Esophagus squamous epithelium (tissue), 5 donors: Measurements from ENCODE around the gene GHSR. TPM values are rescaled to one million over a fixed set of nuclear protein-coding genes. Genes with fewer than 3 reads are reported as not detected.

Experiments
- DNase-seq: peaks from one replicate; lab custom pipeline; 2025; lab: John Stamatoyannopoulos, UW
- H3K27ac ChIP-seq, 4 donors: fragments of 200-600 bp; sonication (generic); one replicate each; pipeline ENCODE4 v1.5.1; 2016 to 2019; ENCODE audit warnings: mild to moderate bottlenecking in 1 of 4
- H3K27me3 ChIP-seq, 4 donors: fragments of 200-600 bp; sonication (generic); 1 replicate in 3 of 4; 2 replicates in 1 of 4; pipeline versions ENCODE4 v1.5.1 to v1.6.0; 2017 to 2021; ENCODE audit warnings: antibody characterized with exemption in 1 of 4
- H3K36me3 ChIP-seq, 3 donors: fragments of 200-600 bp; sonication (generic); one replicate each; pipeline ENCODE4 v1.5.1; 2016 to 2019
- H3K4me1 ChIP-seq, 3 donors: fragments of 200-600 bp; sonication (generic); one replicate each; pipeline ENCODE4 v1.5.1; 2017 to 2019
- H3K4me3 ChIP-seq, 4 donors: fragments of 200-600 bp; sonication (generic); 1 replicate in 3 of 4; 2 replicates in 1 of 4; pipeline ENCODE4 v1.5.1; 2016 to 2019; ENCODE audit warnings: mild to moderate bottlenecking in 2 of 4, moderate library complexity in 1 of 4
- H3K9me3 ChIP-seq, 3 donors: fragments of 200-600 bp; sonication (generic); one replicate each; pipeline ENCODE4 v1.5.1; 2016 to 2019
- POLR2A ChIP-seq, 4 donors: fragments of 450-650 bp; IDR thresholded peaks; one replicate each; pipeline ENCODE4 v1.6.1; 2017; ENCODE audit warnings: antibody characterized with exemption in 4 of 4, mild to moderate bottlenecking in 4 of 4, moderate library complexity in 3 of 4
- WGBS, 2 donors: methylation state at CpG; one replicate each; pipeline ENCODE4 v1.1.5; 2018; 5-methylcytosine and 5-hydroxymethylcytosine counted together
- intact Hi-C: fragments of 100-400 bp; cut with DNase I; formaldehyde crosslinking; loops from one replicate; pipeline ENCODE4 v1.15.0; 2022
- total RNA-seq, 4 donors: library from RNA; depleted of rRNA; stranded (reverse); fragments of >200 nt; gene quantifications; one replicate each; pipeline ENCODE4 v1.1.0, GENCODE V29; 2016
- TF ChIP-seq, protein P1 (sequence below), 6 experiments: fragments of 450-650 bp in 4 of 6; fragments of 200-600 bp in 2 of 6; sonication (generic) in 2 of 6; IDR thresholded peaks; one replicate each; pipeline ENCODE4 v1.5.1; 2016 to 2019; ENCODE audit warnings: antibody characterized with exemption in 6 of 6, mild to moderate bottlenecking in 4 of 6, moderate library complexity in 4 of 6
- donor health status: DM: yes; HTN: yes; CAD: no.

The GHSR gene
- total RNA-seq, 4 donors from 2014 or later, result not detected

DNA sequence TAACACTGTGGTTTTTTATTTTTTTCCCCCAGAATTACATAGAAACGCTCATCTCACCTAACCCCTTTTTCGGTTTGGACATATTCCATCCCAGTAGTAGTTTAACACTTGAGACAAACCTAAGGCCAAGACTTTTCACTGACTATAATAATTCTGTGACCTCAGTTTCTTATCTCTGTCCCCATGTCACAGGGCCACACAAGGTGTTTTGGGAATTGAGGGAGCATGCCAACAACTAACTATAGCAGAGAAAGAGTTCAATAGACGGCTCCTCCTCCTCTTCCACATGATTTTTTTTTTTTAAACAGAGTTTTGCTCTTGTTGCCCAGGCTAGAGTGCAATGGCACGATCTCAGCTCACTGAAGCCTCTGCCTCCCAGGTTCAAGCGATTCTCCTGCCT, 27.4 kb upstream of the GHSR start:
- 94 to 96% methylated on average over 5 of the region's 5 CpGs for WGBS, 2 donors
- intact Hi-C loops, result no loop called here
- Histone ChIP-seq H3K4me3 (no peak overlapping the region), H3K4me1 (peaks cover 0 to 15% (median 0%) of the 10 kb centered on the region in 3 donors), H3K27me3 (no peaks in the 10 kb centered on the region), H3K36me3 (no peaks in the 10 kb centered on the region), H3K27ac (no peak overlapping the region), H3K9me3 (no peaks in the 10 kb centered on the region)
- no peak for TF ChIP-seq POLR2A (IDR thresholded peaks at IDR 0.05)
- TF ChIP-seq, protein P1, sequence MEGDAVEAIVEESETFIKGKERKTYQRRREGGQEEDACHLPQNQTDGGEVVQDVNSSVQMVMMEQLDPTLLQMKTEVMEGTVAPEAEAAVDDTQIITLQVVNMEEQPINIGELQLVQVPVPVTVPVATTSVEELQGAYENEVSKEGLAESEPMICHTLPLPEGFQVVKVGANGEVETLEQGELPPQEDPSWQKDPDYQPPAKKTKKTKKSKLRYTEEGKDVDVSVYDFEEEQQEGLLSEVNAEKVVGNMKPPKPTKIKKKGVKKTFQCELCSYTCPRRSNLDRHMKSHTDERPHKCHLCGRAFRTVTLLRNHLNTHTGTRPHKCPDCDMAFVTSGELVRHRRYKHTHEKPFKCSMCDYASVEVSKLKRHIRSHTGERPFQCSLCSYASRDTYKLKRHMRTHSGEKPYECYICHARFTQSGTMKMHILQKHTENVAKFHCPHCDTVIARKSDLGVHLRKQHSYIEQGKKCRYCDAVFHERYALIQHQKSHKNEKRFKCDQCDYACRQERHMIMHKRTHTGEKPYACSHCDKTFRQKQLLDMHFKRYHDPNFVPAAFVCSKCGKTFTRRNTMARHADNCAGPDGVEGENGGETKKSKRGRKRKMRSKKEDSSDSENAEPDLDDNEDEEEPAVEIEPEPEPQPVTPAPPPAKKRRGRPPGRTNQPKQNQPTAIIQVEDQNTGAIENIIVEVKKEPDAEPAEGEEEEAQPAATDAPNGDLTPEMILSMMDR (IDR thresholded peaks at IDR 0.05), result no peak
- DNase-seq, result no peak

DNA sequence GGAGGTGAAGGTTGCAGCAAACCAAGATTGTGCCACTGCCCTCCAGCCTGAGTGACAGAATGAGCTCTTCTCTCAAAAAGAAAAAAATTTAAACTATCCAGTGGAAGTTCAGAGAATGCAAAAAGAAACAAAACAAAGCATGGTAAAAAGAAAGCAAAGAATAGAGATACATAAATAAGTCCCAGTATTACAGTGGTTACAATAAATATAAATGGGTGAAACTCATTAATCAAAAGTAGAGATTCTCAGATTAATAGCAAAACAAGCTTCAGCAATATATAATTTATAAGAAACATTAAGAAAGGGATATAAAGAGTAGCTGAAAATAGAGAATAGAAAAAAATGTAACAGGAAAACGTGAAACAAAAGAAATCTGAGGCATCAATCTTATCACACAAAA, 23.6 kb upstream of the GHSR start:
- no peaks in the 10 kb centered on the region for H3K36me3 ChIP-seq
- WGBS, 2 donors, result 45 to 47% methylated on average over 1 of the region's 1 CpG
- no peak overlapping the region for H3K4me3 ChIP-seq
- intact Hi-C loops, result no loop called here
- TF ChIP-seq POLR2A (IDR thresholded peaks at IDR 0.05), result no peak
- peaks cover 0 to 28% (median 0%) of the 10 kb centered on the region in 3 donors for H3K4me1 ChIP-seq
- H3K27ac ChIP-seq, result no peak overlapping the region
- H3K27me3 ChIP-seq, result no peaks in the 10 kb centered on the region
- no peaks in the 10 kb centered on the region for H3K9me3 ChIP-seq
- no peak for DNase-seq

DNA sequence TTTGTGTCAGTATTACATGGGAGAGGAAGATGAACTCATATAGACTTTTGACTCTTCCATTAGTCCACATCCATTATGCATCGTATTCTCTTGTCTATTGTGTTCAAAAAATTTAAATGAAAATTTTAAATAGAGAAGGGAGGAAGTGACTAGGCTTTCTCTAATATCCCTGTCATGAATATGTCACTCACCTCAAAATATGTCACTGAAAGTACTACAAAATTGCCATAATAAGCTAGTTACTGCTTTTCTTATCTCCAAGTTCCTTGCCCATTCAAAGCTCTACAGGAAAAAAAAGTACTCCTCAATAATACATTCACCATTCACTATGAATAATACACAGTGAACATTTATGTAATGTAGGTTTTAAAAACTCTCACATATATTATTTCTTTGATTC, 22.3 kb upstream of the GHSR start:
- intact Hi-C loops, result no loop called here
- H3K4me3 ChIP-seq, result no peak overlapping the region
- no peak overlapping the region for H3K27ac ChIP-seq
- DNase-seq, result no peak
- no peak for TF ChIP-seq POLR2A (IDR thresholded peaks at IDR 0.05)
- TF ChIP-seq, protein P1 (IDR thresholded peaks at IDR 0.05), result no peak
- 68 to 73% methylated on average over 1 of the region's 1 CpG for WGBS, 2 donors
- H3K36me3 ChIP-seq, result no peaks in the 10 kb centered on the region
- H3K4me1 ChIP-seq, result peaks cover 0 to 24% (median 0%) of the 10 kb centered on the region in 3 donors
- H3K27me3 ChIP-seq, result no peaks in the 10 kb centered on the region
- H3K9me3 ChIP-seq, result no peaks in the 10 kb centered on the region

DNA sequence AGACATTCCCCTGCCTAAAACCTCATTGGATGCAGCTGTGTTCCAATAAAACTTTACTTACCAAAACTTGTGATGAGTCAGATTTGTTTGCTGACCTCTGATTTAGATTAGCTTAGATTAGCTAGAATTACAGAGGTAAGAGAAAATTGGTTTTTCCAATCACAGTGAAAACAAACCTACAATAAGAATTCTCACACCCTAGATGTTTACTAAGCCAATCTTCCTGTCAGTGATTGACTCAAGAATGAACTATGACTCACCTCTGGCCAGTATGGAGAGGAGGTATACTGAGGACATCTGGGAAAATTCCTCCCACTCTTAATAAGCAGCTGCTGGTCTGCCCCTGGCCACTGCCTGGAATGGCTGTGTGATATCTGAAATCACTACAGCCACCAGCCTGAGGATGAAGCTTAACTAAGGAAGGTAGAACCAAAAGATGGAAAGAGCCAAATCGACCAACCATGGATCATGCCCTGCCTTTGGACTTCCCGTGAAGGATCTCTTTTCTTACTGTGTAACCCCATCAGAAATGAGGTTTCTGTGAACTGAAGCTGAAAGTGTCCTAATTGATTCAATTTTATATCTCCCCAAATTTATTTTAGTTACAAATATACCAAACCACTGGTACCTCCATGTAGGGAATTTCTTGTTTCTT, 19.0 kb upstream of the GHSR start:
- WGBS, 2 donors, result 71 to 87% methylated on average over 2 of the region's 2 CpGs
- DNase-seq, result no peak
- H3K36me3 ChIP-seq, result no peaks in the 10 kb centered on the region
- peak overlapping the region in 3 of 4 donors; percentile 8 to 40 (median 23) for H3K27ac ChIP-seq
- TF ChIP-seq, protein P1 (IDR thresholded peaks at IDR 0.05), result no peak
- TF ChIP-seq POLR2A (IDR thresholded peaks at IDR 0.05), result no peak
- no peak overlapping the region for H3K4me3 ChIP-seq
- intact Hi-C loops, result no loop called here
- H3K9me3 ChIP-seq, result no peaks in the 10 kb centered on the region
- peaks cover 0 to 24% (median 0%) of the 10 kb centered on the region in 3 donors for H3K4me1 ChIP-seq
- no peaks in the 10 kb centered on the region for H3K27me3 ChIP-seq

DNA sequence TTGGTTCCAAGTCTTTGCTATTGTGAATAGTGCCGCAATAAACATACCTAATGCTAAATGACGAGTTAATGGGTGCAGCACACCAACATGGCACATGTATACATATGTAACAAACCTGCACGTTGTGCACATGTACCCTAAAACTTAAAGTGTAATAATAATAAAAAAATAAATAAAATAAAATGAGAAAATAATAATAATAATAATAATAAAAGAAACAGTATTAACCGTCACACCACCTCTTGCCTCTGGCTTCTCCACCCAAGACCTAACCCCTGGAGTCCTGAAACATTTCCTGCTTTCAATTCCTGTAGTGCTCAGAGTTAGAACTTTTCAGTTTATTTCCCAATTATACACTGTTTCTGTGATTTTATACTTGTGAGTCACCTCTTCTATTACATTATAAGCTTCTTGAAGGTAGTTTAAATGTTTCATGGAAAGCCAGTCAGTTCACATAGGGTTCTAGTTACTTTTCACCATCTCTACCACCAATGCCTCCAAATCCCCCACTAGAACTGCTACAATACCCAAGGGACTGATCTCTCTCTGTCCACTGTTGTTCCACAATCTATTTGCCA, 18.4 kb upstream of the GHSR start:
- TF ChIP-seq, protein P1 (IDR thresholded peaks at IDR 0.05), result no peak
- no peak for TF ChIP-seq POLR2A (IDR thresholded peaks at IDR 0.05)
- Histone ChIP-seq H3K4me1 (peaks cover 0 to 24% (median 0%) of the 10 kb centered on the region in 3 donors), H3K4me3 (no peak overlapping the region), H3K9me3 (no peaks in the 10 kb centered on the region), H3K27me3 (no peaks in the 10 kb centered on the region), H3K27ac (peak overlapping the region in 3 of 4 donors; percentile 8 to 40 (median 23)), H3K36me3 (no peaks in the 10 kb centered on the region)
- DNase-seq, result no peak
- WGBS, 2 donors, result 72 to 91% methylated on average over 4 of the region's 4 CpGs
- intact Hi-C loops, result no loop called here
